ENCODE data around the gene GPLD1. TPM values are rescaled to one million over a fixed set of nuclear protein-coding genes. Genes with fewer than 3 reads are reported as not detected.

The GPLD1 gene
- total RNA-seq, 4 donors from 2014 or later: 0.27 to 1.9 (median 0.64) TPM

DNA sequence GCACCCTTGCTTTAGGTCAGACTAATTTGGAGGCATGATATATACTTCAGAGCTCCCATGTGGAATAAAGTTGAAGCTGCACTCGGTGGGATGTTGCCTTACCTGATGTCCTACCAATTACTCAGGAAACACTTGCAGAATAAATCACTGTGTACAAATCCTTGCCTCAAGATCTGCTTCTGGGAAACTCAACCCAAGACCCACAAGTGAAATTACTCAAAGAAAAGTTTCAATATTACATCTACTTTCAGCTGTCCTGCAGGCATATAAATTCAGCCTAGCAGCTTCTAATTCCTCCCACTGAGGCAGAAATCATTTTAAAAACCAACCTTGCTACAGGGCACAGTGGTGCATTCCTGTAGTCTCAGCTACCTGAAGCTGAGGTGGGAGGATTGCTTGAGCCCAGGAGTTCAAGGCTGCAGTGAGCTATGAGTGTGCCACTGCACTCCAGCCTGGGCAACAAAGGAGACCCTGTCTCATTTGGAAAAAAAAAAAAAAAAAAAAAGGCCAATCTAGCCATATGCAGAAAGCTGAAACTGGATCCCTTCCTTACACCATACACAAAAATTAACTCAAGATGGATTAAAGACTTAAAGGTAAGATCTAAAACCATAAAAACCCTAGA lies 110.8 kb downstream of the GPLD1 start:
- Histone ChIP-seq H3K27ac (no peak overlapping the region), H3K4me1 (no peaks in the 10 kb centered on the region), H3K27me3 (no peaks in the 10 kb centered on the region), H3K4me3 (no peak overlapping the region), H3K9me3 (no peaks in the 10 kb centered on the region), H3K36me3 (no peaks in the 10 kb centered on the region)
- no peak for TF ChIP-seq POLR2A (IDR thresholded peaks at IDR 0.05)
- TF ChIP-seq, protein P1, sequence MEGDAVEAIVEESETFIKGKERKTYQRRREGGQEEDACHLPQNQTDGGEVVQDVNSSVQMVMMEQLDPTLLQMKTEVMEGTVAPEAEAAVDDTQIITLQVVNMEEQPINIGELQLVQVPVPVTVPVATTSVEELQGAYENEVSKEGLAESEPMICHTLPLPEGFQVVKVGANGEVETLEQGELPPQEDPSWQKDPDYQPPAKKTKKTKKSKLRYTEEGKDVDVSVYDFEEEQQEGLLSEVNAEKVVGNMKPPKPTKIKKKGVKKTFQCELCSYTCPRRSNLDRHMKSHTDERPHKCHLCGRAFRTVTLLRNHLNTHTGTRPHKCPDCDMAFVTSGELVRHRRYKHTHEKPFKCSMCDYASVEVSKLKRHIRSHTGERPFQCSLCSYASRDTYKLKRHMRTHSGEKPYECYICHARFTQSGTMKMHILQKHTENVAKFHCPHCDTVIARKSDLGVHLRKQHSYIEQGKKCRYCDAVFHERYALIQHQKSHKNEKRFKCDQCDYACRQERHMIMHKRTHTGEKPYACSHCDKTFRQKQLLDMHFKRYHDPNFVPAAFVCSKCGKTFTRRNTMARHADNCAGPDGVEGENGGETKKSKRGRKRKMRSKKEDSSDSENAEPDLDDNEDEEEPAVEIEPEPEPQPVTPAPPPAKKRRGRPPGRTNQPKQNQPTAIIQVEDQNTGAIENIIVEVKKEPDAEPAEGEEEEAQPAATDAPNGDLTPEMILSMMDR (IDR thresholded peaks at IDR 0.05): no peak
- intact Hi-C loops (cut with DNase I): no loop called here
- WGBS, 2 donors: 63 to 77% methylated on average over 1 of the region's 1 CpG
- DNase-seq: no peak

Other genes starting within 250 kb of the GPLD1 start
- gene DCDC2, start 131.5 kb downstream of the GPLD1 start, total RNA-seq: under 1 TPM in 1 of 4 donors, not detected in 3; 0.15 TPM
- gene MRS2, start 86.6 kb downstream of the GPLD1 start, total RNA-seq: 10 to 100 TPM; 21.3 to 34.4 (median 29.3) TPM
- gene ALDH5A1, start 5.4 kb upstream of the GPLD1 start, total RNA-seq: 1 to 10 TPM; 4.0 to 9.6 (median 6.0) TPM
- gene KIAA0319, start 156.6 kb upstream of the GPLD1 start, total RNA-seq: under 1 TPM in 2 of 4 donors, not detected in 2; under 0.01 to 0.04 TPM
- 10 to 100 TPM; 12.2 to 31.9 (median 19.7) TPM for gene TDP2, start 177.3 kb upstream of the GPLD1 start, total RNA-seq
- gene ACOT13, start 177.5 kb upstream of the GPLD1 start, total RNA-seq: 1 to 10 TPM; 2.5 to 6.1 (median 3.6) TPM
- 10 to 100 TPM; 38.5 to 82.9 (median 54.8) TPM for gene C6orf62, start 229.6 kb upstream of the GPLD1 start, total RNA-seq